ENCODE data around the gene WRAP73. TPM values are rescaled to one million over a fixed set of nuclear protein-coding genes. Genes with fewer than 3 reads are reported as not detected.

WRAP73 gene
- total RNA-seq, 4 donors from 2014 or later: 19.7 to 30.4 (median 25.5) TPM

- no peak for DNase-seq
- no peak for TF ChIP-seq POLR2A (IDR thresholded peaks at IDR 0.05)
- no peak for TF ChIP-seq EP300 (IDR thresholded peaks at IDR 0.05; ENCODE audit: low read depth)
- TF ChIP-seq CTCF (IDR thresholded peaks at IDR 0.05): no peak
- TF ChIP-seq POLR2AphosphoS5 (IDR thresholded peaks at IDR 0.05): no peak
Measured at GRCh38 chr1:3646596-3646995, 3.3 kb downstream of the WRAP73 start.

GRCh38 chr1:3645666-3646355, 4.1 kb downstream of the WRAP73 start:
- no peak overlapping the region for H3K4me3 ChIP-seq
- no peak for TF ChIP-seq POLR2AphosphoS5 (IDR thresholded peaks at IDR 0.05)
- no peak for TF ChIP-seq CTCF (IDR thresholded peaks at IDR 0.05)
- intact Hi-C loops (cut with DNase I; ENCODE audit: low total_unique reads): no loop called here
- no peak overlapping the region for H3K27ac ChIP-seq
- H3K36me3 ChIP-seq: peaks cover 0 to 15% (median 7%) of the 10 kb centered on the region in 4 donors
- H3K4me1 ChIP-seq: peaks cover 11 to 21% (median 17%) of the 10 kb centered on the region in 4 donors
- WGBS, 2 donors (ENCODE audit: low coverage in 1 of 2): 96 to 97% methylated on average over 11 to 27 of the region's 27 CpGs
- peaks cover 8% of the 10 kb centered on the region for H3K27me3 ChIP-seq
- no peaks in the 10 kb centered on the region for H3K9me3 ChIP-seq
- in situ Hi-C loops (cut with MboI; ENCODE audit: low pct_ligation_motif_present in 1 of 4, low pct_unique_long_range_greater_than_20kb in 1 of 4, low sequenced_read_pairs in 3 of 4): no loop called here
- DNase-seq: no peak

More at GRCh38 chr1:3646596-3646995, 3.3 kb downstream of the WRAP73 start:
- no peak overlapping the region for H3K27ac ChIP-seq
- H3K27me3 ChIP-seq: peaks cover 16% of the 10 kb centered on the region
- WGBS, 2 donors (ENCODE audit: low coverage in 1 of 2): 93 to 96% methylated on average over 5 to 20 of the region's 20 CpGs
- H3K4me1 ChIP-seq: peaks cover 12 to 29% (median 23%) of the 10 kb centered on the region in 4 donors
- peaks cover 0 to 15% (median 7%) of the 10 kb centered on the region in 4 donors for H3K36me3 ChIP-seq
- intact Hi-C loops (cut with DNase I; ENCODE audit: low total_unique reads): no loop called here
- no peak overlapping the region for H3K4me3 ChIP-seq
- H3K9me3 ChIP-seq: no peaks in the 10 kb centered on the region
- in situ Hi-C loops (cut with MboI; ENCODE audit: low pct_ligation_motif_present in 1 of 4, low pct_unique_long_range_greater_than_20kb in 1 of 4, low sequenced_read_pairs in 3 of 4): no loop called here

GRCh38 chr1:3645247-3645646, 4.7 kb downstream of the WRAP73 start:
- Histone ChIP-seq H3K27ac (no peak overlapping the region), H3K4me1 (peaks cover 5 to 15% (median 11%) of the 10 kb centered on the region in 4 donors), H3K36me3 (peaks cover 0 to 15% (median 7%) of the 10 kb centered on the region in 4 donors), H3K4me3 (no peak overlapping the region), H3K9me3 (no peaks in the 10 kb centered on the region), H3K27me3 (peaks cover 2% of the 10 kb centered on the region)
- intact Hi-C loops (cut with DNase I; ENCODE audit: low total_unique reads): no loop called here
- no peak for DNase-seq
- in situ Hi-C loops (cut with MboI; ENCODE audit: low pct_ligation_motif_present in 1 of 4, low pct_unique_long_range_greater_than_20kb in 1 of 4, low sequenced_read_pairs in 3 of 4): no loop called here
- no peak for TF ChIP-seq POLR2A (IDR thresholded peaks at IDR 0.05)
- no peak for TF ChIP-seq EP300 (IDR thresholded peaks at IDR 0.05; ENCODE audit: low read depth)
- TF ChIP-seq POLR2AphosphoS5 (IDR thresholded peaks at IDR 0.05): no peak
- TF ChIP-seq CTCF (IDR thresholded peaks at IDR 0.05): no peak
- 96 to 99% methylated on average over 12 to 22 of the region's 43 CpGs for WGBS, 2 donors (ENCODE audit: low coverage in 1 of 2)

- H3K9me3 ChIP-seq: no peaks in the 10 kb centered on the region
- H3K27me3 ChIP-seq: no peaks in the 10 kb centered on the region
- WGBS, 2 donors (ENCODE audit: low coverage in 1 of 2): 95% methylated on average over 13 of the region's 25 CpGs; no CpG with 5 or more reads in 1 of the 2 donors
- no peak overlapping the region for H3K27ac ChIP-seq
- DNase-seq: no peak
- peaks cover 0 to 21% (median 8%) of the 10 kb centered on the region in 4 donors for H3K36me3 ChIP-seq
- in situ Hi-C loops (cut with MboI; ENCODE audit: low pct_ligation_motif_present in 1 of 4, low pct_unique_long_range_greater_than_20kb in 1 of 4, low sequenced_read_pairs in 3 of 4) (no loop called here), intact Hi-C loops (cut with DNase I; ENCODE audit: low total_unique reads) (no loop called here)
- H3K4me1 ChIP-seq: peaks cover 3 to 11% (median 8%) of the 10 kb centered on the region in 4 donors
- TF ChIP-seq POLR2A (IDR thresholded peaks at IDR 0.05) (no peak), CTCF (IDR thresholded peaks at IDR 0.05) (no peak), POLR2AphosphoS5 (IDR thresholded peaks at IDR 0.05) (no peak), EP300 (IDR thresholded peaks at IDR 0.05; ENCODE audit: low read depth) (no peak)
- no peak overlapping the region for H3K4me3 ChIP-seq
Measured at GRCh38 chr1:3644273-3644672, 5.6 kb downstream of the WRAP73 start.

Data from transverse colon (tissue), 4 donors.